ENCODE data around the gene TPTE.
"Not testable (repeated sequence)": the region's sequence is repeated elsewhere in the genome, so short reads cannot be mapped to it uniquely, and the experiment has no call there.

GRCh38 chr21:10521835-10522500 is 585 bp downstream of the TPTE start:
- TF ChIP-seq CTCF, POLR2AphosphoS5, POLR2A, EP300 (IDR thresholded peaks at IDR 0.05): not testable (repeated sequence)
